ENCODE data around the gene ACOXL. TPM values are rescaled to one million over a fixed set of nuclear protein-coding genes. Genes with fewer than 3 reads are reported as not detected.

The ACOXL gene
- total and polyA plus RNA-seq, 10 of the 15 experiments (the other 5 are each of a cell fraction or from before 2014, with no cell fraction given): 0.05 to 1.3 (median 0.71) TPM

DNA sequence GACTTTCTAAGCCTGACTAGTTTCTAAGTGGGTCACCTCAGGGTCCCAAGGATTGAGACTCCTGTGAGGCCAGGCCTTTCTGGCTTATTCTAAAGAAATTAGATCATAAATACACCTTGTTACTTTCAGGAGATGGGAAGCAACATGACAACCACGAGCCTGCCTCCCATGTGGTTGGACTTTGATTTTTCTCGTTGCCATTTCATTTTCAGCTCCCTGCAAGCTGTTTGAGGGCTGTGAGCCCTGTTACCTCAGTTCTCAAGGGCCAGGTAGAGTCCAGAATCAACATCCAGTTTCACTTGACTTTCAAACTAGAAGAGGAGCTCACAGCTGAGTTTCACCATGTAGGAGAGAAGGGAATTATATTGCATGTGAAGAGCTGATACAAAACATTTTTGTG is 228.6 kb downstream of the ACOXL start:
- no peak for FAIRE-seq
- Histone ChIP-seq H2AFZ (ENCODE audit: control insufficient read depth, low read depth, low read length) (no peak overlapping the region), H3K36me3 (ENCODE audit: control insufficient read depth in 2 of 2, insufficient read depth in 2 of 2, low read length in 1 of 2) (no peaks in the 10 kb centered on the region), H3K9me3 (replicated peaks; ENCODE audit: control insufficient read depth, insufficient read depth, low read length) (peaks cover 2% of the 10 kb centered on the region; the same call in 2 of the 3 replicates), H3K27me3 (replicated peaks in 1 of 2; ENCODE audit: control insufficient read depth in 2 of 2, insufficient read depth in 2 of 2, low read length in 1 of 2) (no peaks in the 10 kb centered on the region; a peak in 1 of 4 replicates), H4K20me1 (ENCODE audit: control insufficient read depth, insufficient read depth) (no peaks in the 10 kb centered on the region), H3K79me2 (ENCODE audit: control insufficient read depth, insufficient read depth, low read length) (no peaks in the 10 kb centered on the region), H3K9ac (ENCODE audit: control insufficient read depth, insufficient read depth, low read length) (no peak overlapping the region), H3K4me3 (no peak overlapping the region), H3K27ac (ENCODE audit: control insufficient read depth, insufficient read depth) (no peak overlapping the region), H3K4me1 (ENCODE audit: control insufficient read depth, insufficient read depth, low read length) (no peaks in the 10 kb centered on the region), H3K4me2 (ENCODE audit: control insufficient read depth, insufficient read depth) (no peak overlapping the region)
- BruUV-seq (replicated peaks): no TSS peak
- SMC1A ChIA-PET (ENCODE audit: uncharacterized antibody, unreplicated experiment): no interaction called here
- CTCF ChIA-PET: no interaction called here
- DNase-seq (ENCODE audit: low read depth, low spot score): no peak
- ATAC-seq: no peak
- POLR2A ChIA-PET: no interaction called here
- TF ChIP-seq, protein P1, sequence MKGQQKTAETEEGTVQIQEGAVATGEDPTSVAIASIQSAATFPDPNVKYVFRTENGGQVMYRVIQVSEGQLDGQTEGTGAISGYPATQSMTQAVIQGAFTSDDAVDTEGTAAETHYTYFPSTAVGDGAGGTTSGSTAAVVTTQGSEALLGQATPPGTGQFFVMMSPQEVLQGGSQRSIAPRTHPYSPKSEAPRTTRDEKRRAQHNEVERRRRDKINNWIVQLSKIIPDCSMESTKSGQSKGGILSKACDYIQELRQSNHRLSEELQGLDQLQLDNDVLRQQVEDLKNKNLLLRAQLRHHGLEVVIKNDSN (IDR thresholded peaks at IDR 0.05; ENCODE audit: borderline replicate concordance, extremely low read length, insufficient read depth, low read depth, low read length): no peak
- TF ChIP-seq ZNF217 (IDR thresholded peaks at IDR 0.05): no peak
- TF ChIP-seq, protein P2, sequence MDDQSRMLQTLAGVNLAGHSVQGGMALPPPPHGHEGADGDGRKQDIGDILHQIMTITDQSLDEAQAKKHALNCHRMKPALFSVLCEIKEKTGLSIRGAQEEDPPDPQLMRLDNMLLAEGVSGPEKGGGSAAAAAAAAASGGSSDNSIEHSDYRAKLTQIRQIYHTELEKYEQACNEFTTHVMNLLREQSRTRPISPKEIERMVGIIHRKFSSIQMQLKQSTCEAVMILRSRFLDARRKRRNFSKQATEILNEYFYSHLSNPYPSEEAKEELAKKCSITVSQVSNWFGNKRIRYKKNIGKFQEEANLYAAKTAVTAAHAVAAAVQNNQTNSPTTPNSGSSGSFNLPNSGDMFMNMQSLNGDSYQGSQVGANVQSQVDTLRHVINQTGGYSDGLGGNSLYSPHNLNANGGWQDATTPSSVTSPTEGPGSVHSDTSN (IDR thresholded peaks at IDR 0.05; ENCODE audit: insufficient replicate concordance, low read depth, low read length): no peak
- no peak for TF ChIP-seq NFXL1 (IDR thresholded peaks at IDR 0.05; ENCODE audit: borderline replicate concordance)
- TF ChIP-seq, protein P3, sequence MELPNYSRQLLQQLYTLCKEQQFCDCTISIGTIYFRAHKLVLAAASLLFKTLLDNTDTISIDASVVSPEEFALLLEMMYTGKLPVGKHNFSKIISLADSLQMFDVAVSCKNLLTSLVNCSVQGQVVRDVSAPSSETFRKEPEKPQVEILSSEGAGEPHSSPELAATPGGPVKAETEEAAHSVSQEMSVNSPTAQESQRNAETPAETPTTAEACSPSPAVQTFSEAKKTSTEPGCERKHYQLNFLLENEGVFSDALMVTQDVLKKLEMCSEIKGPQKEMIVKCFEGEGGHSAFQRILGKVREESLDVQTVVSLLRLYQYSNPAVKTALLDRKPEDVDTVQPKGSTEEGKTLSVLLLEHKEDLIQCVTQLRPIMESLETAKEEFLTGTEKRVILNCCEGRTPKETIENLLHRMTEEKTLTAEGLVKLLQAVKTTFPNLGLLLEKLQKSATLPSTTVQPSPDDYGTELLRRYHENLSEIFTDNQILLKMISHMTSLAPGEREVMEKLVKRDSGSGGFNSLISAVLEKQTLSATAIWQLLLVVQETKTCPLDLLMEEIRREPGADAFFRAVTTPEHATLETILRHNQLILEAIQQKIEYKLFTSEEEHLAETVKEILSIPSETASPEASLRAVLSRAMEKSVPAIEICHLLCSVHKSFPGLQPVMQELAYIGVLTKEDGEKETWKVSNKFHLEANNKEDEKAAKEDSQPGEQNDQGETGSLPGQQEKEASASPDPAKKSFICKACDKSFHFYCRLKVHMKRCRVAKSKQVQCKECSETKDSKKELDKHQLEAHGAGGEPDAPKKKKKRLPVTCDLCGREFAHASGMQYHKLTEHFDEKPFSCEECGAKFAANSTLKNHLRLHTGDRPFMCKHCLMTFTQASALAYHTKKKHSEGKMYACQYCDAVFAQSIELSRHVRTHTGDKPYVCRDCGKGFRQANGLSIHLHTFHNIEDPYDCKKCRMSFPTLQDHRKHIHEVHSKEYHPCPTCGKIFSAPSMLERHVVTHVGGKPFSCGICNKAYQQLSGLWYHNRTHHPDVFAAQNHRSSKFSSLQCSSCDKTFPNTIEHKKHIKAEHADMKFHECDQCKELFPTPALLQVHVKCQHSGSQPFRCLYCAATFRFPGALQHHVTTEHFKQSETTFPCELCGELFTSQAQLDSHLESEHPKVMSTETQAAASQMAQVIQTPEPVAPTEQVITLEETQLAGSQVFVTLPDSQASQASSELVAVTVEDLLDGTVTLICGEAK (IDR thresholded peaks at IDR 0.05; ENCODE audit: borderline replicate concordance): no peak
- no peak for TF ChIP-seq JUNB (IDR thresholded peaks at IDR 0.05)
- TF ChIP-seq, protein P4, sequence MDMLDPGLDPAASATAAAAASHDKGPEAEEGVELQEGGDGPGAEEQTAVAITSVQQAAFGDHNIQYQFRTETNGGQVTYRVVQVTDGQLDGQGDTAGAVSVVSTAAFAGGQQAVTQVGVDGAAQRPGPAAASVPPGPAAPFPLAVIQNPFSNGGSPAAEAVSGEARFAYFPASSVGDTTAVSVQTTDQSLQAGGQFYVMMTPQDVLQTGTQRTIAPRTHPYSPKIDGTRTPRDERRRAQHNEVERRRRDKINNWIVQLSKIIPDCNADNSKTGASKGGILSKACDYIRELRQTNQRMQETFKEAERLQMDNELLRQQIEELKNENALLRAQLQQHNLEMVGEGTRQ (IDR thresholded peaks at IDR 0.05; ENCODE audit: borderline replicate concordance, low read depth, low read length): no peak
- no peak for TF ChIP-seq CHD2 (IDR thresholded peaks at IDR 0.05; ENCODE audit: borderline replicate concordance, low read depth, low read length)
- TF ChIP-seq SIN3A (IDR thresholded peaks at IDR 0.05; ENCODE audit: low read depth, low read length): no peak
- no peak for TF ChIP-seq PAX8 (IDR thresholded peaks at IDR 0.05)
- no peak for TF ChIP-seq RELA (IDR thresholded peaks at IDR 0.05; ENCODE audit: borderline replicate concordance, partially characterized antibody)
- TF ChIP-seq BCL11A (IDR thresholded peaks at IDR 0.05; ENCODE audit: low read depth, low read length): no peak
- no peak for TF ChIP-seq ZNF384 (IDR thresholded peaks at IDR 0.05; ENCODE audit: borderline replicate concordance, low read depth, low read length)
- TF ChIP-seq WRNIP1 (IDR thresholded peaks at IDR 0.05; ENCODE audit: borderline replicate concordance, low read depth, low read length): no peak
- TF ChIP-seq TAF1 (IDR thresholded peaks at IDR 0.05; ENCODE audit: borderline replicate concordance, low read depth, low read length): no peak
- TF ChIP-seq, protein P5, sequence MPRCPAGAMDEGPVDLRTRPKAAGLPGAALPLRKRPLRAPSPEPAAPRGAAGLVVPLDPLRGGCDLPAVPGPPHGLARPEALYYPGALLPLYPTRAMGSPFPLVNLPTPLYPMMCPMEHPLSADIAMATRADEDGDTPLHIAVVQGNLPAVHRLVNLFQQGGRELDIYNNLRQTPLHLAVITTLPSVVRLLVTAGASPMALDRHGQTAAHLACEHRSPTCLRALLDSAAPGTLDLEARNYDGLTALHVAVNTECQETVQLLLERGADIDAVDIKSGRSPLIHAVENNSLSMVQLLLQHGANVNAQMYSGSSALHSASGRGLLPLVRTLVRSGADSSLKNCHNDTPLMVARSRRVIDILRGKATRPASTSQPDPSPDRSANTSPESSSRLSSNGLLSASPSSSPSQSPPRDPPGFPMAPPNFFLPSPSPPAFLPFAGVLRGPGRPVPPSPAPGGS (IDR thresholded peaks at IDR 0.05; ENCODE audit: borderline replicate concordance, insufficient read depth, low read depth, low read length, poor library complexity, severe bottlenecking): no peak
- in situ Hi-C loops (cut with MboI) (no loop called here), intact Hi-C loops (cut with micrococcal nuclease; ENCODE audit: unreplicated experiment) (loop anchor here (2.0 kb wide), 1 partner anchor 34 kb away; no protein-coding TSS in a partner anchor)
- RAD21 ChIA-PET (ENCODE audit: unreplicated experiment): no interaction called here
- 6% methylated on average over 2 of the region's 2 CpGs for WGBS (ENCODE audit: insufficient coverage, insufficient replicate concordance, low lambda C conversion rate, missing lambda C conversion rate)

Measured in GM12878 (cell line).